ENCODE measurements around the gene ADORA1. TPM values are rescaled to one million over a fixed set of nuclear protein-coding genes. Genes with fewer than 3 reads are reported as not detected.

The ADORA1 gene
- total and polyA plus RNA-seq, 11 donors, result 0.81 to 17.8 (median 9.5) TPM

GRCh38 chr1:203098914-203099520 lies 28.5 kb upstream of the ADORA1 start:
- TF ChIP-seq CTCF (IDR thresholded peaks at IDR 0.05) (no peak), POLR2A (IDR thresholded peaks at IDR 0.05) (no peak)
- no peak for DNase-seq
- Histone ChIP-seq H3K27ac (no peak overlapping the region), H3K9me3 (peaks cover 0 to 19% (median 16%) of the 10 kb centered on the region in 12 donors), H3K4me1 (peaks cover 0 to 6% (median 0%) of the 10 kb centered on the region in 12 donors), H3K36me3 (no peaks in the 10 kb centered on the region), H3K27me3 (peaks cover 0 to 3% (median 0%) of the 10 kb centered on the region in 9 donors), H3K4me3 (no peak overlapping the region)
- no peak for ATAC-seq
- intact Hi-C loops (cut with DNase I), result no loop called here
- WGBS, 4 donors, result 83 to 87% (median 85%) methylated on average over 8 of the region's 8 CpGs

- ATAC-seq, result no peak
- H3K36me3 ChIP-seq, result no peaks in the 10 kb centered on the region
- peaks cover 0 to 19% (median 8%) of the 10 kb centered on the region in 12 donors for H3K9me3 ChIP-seq
- TF ChIP-seq POLR2A (IDR thresholded peaks at IDR 0.05) (no peak), CTCF (IDR thresholded peaks at IDR 0.05) (no peak)
- WGBS, 4 donors, result 76 to 91% (median 86%) methylated on average over 7 of the region's 7 CpGs
- no peak overlapping the region for H3K27ac ChIP-seq
- H3K4me1 ChIP-seq, result peaks cover 0 to 6% (median 0%) of the 10 kb centered on the region in 12 donors
- intact Hi-C loops (cut with DNase I), result no loop called here
- DNase-seq, result no peak
- no peak overlapping the region for H3K4me3 ChIP-seq
- peaks cover 0 to 3% (median 0%) of the 10 kb centered on the region in 9 donors for H3K27me3 ChIP-seq
These were observed 27.6 kb upstream of the ADORA1 start for GRCh38 chr1:203099805-203100515.

DNA sequence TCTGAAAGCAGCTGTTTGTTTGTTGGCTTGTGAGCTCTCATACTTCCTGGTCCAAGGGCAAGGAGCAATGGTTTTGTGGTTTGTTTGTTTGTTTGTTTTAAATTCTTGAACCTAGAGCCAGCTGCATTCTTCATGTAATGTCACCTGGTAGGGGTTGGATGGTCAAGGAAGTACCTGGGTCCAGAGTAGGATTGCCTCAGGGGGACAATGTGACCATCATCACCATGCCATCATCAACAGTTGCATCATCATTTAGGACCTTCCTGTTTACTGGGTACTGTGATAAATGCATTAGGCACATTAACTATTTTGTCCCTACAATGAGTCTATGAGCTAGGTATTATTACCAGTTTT lies 27.0 kb upstream of the ADORA1 start:
- no peak for TF ChIP-seq POLR2A (IDR thresholded peaks at IDR 0.05)
- no peak for TF ChIP-seq CTCF (IDR thresholded peaks at IDR 0.05)
- H3K9me3 ChIP-seq, result peaks cover 0 to 19% (median 3%) of the 10 kb centered on the region in 12 donors
- no peak overlapping the region for H3K27ac ChIP-seq
- intact Hi-C loops (cut with DNase I), result no loop called here
- no peak for ATAC-seq
- no peak overlapping the region for H3K4me3 ChIP-seq
- no peaks in the 10 kb centered on the region for H3K36me3 ChIP-seq
- no peak for DNase-seq
- H3K4me1 ChIP-seq, result peaks cover 0 to 6% (median 0%) of the 10 kb centered on the region in 12 donors
- peaks cover 0 to 3% (median 0%) of the 10 kb centered on the region in 9 donors for H3K27me3 ChIP-seq

DNA sequence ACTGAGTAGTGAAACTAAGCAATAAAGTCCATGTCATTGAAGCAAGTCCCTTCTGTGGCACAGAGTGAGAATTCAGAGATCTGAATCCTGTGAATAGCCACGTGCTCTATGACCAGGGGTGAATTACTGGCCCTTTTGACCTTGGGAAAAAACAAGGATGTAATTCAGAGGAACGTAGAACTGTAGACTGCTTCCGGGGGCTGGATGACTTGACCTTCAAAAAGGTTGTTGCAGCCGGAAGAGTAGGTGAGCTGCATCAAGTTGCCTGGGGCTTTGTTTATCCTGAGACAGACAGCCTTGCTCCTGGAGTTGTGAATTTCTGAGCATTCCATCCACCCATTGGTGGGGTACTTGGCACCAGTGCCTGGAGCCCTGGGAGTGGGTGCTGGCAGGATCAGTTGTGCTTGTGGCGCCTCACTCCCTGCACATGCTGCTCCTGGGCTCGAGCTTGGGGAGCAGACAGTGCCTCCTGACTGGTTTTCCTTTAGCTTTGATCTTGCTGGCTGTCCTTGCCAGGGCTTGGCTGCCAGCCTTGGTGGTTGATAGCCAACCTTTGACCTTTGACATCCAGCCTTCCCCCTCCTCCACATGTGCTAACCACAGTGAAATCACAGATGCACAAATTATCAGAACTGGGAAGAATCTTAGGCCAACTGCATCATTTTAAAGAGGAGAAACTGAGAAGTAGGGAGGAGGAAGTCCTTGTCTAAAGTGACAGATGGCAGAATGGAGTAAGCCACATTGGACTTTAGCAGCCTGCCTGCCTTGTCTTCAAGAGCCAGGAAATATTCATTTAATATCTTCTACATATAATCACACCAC lies 25.5 kb upstream of the ADORA1 start:
- ATAC-seq (no peak), DNase-seq (no peak)
- intact Hi-C loops (cut with DNase I), result loop anchor here in 1 of 10 donors (1.0 kb wide), 1 partner anchor 13 kb away; no protein-coding TSS in a partner anchor

More for the DNA sequence above, 25.5 kb upstream of the ADORA1 start:
- 71 to 88% (median 80%) methylated on average over 6 of the region's 6 CpGs for WGBS, 4 donors
- Histone ChIP-seq H3K27ac (no peak overlapping the region), H3K4me3 (no peak overlapping the region), H3K4me1 (peaks cover 0 to 6% (median 0%) of the 10 kb centered on the region in 12 donors), H3K36me3 (no peaks in the 10 kb centered on the region), H3K27me3 (peaks cover 0 to 10% (median 0%) of the 10 kb centered on the region in 9 donors), H3K9me3 (peaks cover 0 to 17% (median 0%) of the 10 kb centered on the region in 12 donors)
- no peak for TF ChIP-seq POLR2A (IDR thresholded peaks at IDR 0.05)
- TF ChIP-seq CTCF (IDR thresholded peaks at IDR 0.05), result no peak

All from heart left ventricle (tissue), 16 donors.